Pulmonary artery endothelial cell (primary cell): Measurements from ENCODE around the gene KCNJ5. TPM values are rescaled to one million over a fixed set of nuclear protein-coding genes. Genes with fewer than 3 reads are reported as not detected.
A peak's percentile ranks its signal among the peaks of the same experiment; 100 is the strongest.

Experiments used
- DNase-seq: peaks from one replicate; pipeline ENCODE4 v3.0.0-alpha.2; 2011; ENCODE audit warnings: low read depth, low spot score
- total RNA-seq: library from RNA; depleted of rRNA; stranded (reverse); fragments of >200 nt; gene quantifications from 2 replicates; pipeline ENCODE4 v1.2.3, GENCODE V29; 2014

The KCNJ5 gene
- total RNA-seq, 1 donor from 2014 or later: not detected

GRCh38 chr11:128955636-128956035 is 64.5 kb downstream of the KCNJ5 start:
- no peak for DNase-seq

GRCh38 chr11:128956401-128957201 is 65.4 kb downstream of the KCNJ5 start:
- DNase-seq: peak; percentile 29

- DNase-seq: no peak
Measured at GRCh38 chr11:128957202-128957482, 66.0 kb downstream of the KCNJ5 start.

DNA sequence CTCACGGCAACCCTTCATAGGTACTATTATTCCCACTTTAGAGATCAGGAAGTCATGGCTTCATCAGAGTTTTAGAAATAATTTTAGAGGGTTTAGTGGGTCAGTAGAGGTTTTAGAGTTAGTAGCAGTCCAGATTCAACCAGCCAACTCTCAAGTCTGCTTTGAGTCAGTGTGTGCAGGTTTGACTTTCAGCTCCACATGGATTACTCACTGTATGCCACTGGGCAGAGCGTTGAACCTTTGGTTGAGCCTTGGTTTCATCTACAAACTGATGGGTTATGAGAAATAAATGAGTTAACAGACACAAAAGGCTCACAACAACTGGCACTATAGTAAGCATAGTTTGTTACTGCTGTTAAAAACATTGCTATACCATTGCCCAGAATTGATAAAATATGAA is 70.5 kb downstream of the KCNJ5 start:
- no peak for DNase-seq

GRCh38 chr11:128962896-128963295 is 71.7 kb downstream of the KCNJ5 start:
- no peak for DNase-seq

DNA sequence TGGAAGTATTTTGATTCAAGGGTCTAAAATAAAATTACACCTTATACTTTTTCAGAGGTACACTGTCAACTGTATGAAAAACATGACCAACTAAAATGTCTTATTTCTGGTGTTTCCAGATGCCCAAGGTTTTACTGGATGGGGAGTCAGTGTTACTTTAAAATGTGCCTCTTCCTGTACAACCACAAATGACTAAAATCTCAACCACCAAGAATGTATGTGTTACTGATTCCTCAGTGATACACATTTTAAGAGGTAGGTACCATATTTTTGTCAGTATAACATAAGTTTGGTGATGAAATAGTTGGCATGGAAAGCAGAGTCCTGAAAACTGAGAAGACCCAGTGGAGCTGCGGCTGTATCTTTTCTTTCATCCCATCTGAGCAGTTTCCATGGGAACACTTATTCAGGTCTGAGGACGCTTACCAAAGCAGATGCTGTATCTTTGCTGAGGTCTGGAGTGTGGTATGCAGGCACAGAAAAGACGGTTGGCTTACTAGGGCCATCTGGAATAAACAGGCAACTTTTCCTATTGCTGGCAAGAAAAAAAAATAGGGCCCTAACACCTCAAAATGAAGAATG is 72.7 kb downstream of the KCNJ5 start:
- DNase-seq: no peak

DNA sequence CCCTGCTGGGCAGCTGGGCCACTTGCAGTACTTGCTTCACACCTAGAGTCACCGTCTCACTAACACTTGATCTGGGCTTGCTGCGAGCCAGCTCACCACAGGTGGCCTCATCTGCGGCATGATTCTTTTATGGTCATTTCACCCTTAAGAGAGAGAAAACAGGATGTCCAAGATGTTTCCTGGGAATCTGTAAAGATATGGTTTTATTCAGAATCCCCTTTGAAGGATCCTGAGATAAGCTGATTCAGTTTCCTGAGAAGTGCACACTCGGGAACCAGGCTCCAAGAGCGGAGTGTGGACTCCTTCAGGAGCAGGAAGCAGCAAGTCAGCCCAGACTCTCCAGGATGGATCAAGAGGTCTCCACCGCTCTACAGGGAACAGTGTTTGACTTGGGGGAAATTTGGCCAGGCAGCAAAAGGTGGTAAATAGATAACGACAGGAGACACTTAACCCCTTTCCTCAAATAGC is 73.3 kb downstream of the KCNJ5 start:
- DNase-seq: peak; percentile 56

- no peak for DNase-seq
Measured at GRCh38 chr11:128965485-128965884, 74.3 kb downstream of the KCNJ5 start.

DNA sequence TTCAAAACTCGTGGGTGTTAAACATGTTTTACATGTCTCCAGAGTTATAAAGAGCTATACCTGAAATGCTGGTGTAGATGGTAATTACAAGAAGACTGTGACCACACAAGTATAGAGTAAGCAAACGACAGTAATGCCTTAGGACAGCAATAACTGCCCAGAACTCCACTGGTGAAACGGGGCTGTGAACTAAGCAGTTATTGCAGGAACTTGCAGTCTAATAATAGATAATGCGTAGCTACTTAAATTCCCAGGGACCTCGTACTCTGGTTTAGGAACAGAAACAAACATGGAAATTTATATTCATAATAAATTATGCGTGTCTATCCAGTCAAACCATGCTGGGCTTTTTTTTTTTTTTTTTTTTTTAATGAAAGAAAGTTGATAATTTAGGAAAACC is 76.4 kb downstream of the KCNJ5 start:
- no peak for DNase-seq

DNA sequence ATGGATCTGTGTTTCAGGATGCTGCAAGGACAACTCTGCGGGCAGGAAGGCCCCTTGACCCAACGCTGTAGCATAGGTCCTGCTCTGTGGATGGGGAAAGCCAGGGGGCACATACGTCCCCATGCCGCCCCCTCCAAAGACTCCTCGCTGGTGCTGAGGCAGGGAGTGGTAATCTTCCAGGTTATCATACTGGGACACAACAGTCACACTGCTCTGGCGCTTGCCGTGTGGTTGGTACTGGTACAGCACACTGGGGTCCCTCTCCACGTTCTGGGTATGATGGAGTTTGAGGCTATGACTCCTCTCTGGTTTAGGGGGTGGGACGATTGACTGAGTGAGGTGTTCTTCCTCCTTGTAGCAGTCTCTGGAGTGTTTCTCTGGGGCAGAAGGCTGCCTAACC is 77.8 kb downstream of the KCNJ5 start:
- DNase-seq: no peak

Other genes with a start within 250 kb of the KCNJ5 start
- gene FLI1, start 197.3 kb upstream of the KCNJ5 start, total RNA-seq: 111 and 177 TPM in 2 replicates
- gene KCNJ1, start 24.1 kb upstream of the KCNJ5 start, total RNA-seq: 0.11 TPM in 1 of 2 replicates, not detected in the other
- gene TP53AIP1, start 51.5 kb downstream of the KCNJ5 start, total RNA-seq: not detected in 2 replicates